Loucy (cell line): ENCODE measurements around the gene AMBN.
A peak's percentile ranks its signal among the peaks of the same experiment; 100 is the strongest.

Source experiments
- H2AFZ ChIP-seq: fragments of 200-600 bp; sonication (generic); 2 replicates; pipeline ENCODE4 v1.6.0; 2016; ENCODE audit warnings: antibody characterized with exemption, mild to moderate bottlenecking, low read length, moderate library complexity
- H3F3A ChIP-seq: fragments of 200-600 bp; 2 replicates; pipeline ENCODE4 v1.6.0; 2016; ENCODE audit warnings: antibody characterized with exemption, low read depth, mild to moderate bottlenecking
- H3K27me3 ChIP-seq: fragments of 200-600 bp; sonication (generic); 2 replicates; pipeline ENCODE4 v1.6.1; 2014; ENCODE audit warnings: low read length, mild to moderate bottlenecking; ENCODE audit not compliant: insufficient read depth, poor library complexity, severe bottlenecking
- H3K36me3 ChIP-seq: fragments of 200-600 bp; sonication (generic); 2 replicates; pipeline ENCODE4 v1.6.1; 2016; ENCODE audit warnings: low read length; ENCODE audit not compliant: insufficient read depth
- H3K4me1 ChIP-seq: fragments of 200-600 bp; sonication (generic); 2 replicates; pipeline ENCODE4 v1.5.1; 2014; ENCODE audit warnings: low read length, mild to moderate bottlenecking; ENCODE audit not compliant: insufficient read depth, poor library complexity, severe bottlenecking
- H3K4me2 ChIP-seq: fragments of 200-600 bp; sonication (generic); 2 replicates; pipeline ENCODE4 v1.6.0; 2014; ENCODE audit warnings: antibody characterized with exemption, low read length, low read depth, mild to moderate bottlenecking; ENCODE audit not compliant: poor library complexity, severe bottlenecking
- H3K4me3 ChIP-seq: fragments of 200-600 bp; sonication (generic); 2 replicates; pipeline ENCODE4 v1.5.1; 2014; ENCODE audit warnings: low read length, mild to moderate bottlenecking, mixed read lengths; ENCODE audit not compliant: poor library complexity, severe bottlenecking
- H3K79me2 ChIP-seq: fragments of 200-600 bp; sonication (generic); 2 replicates; pipeline ENCODE4 v1.6.1; 2014; ENCODE audit warnings: low read length; ENCODE audit not compliant: insufficient read depth
- H3K9ac ChIP-seq: fragments of 200-600 bp; sonication (generic); 2 replicates; pipeline ENCODE4 v1.6.0; 2014; ENCODE audit warnings: mild to moderate bottlenecking, low read depth, low read length, moderate library complexity; ENCODE audit not compliant: poor library complexity, severe bottlenecking
- H3K9me2 ChIP-seq: fragments of 200-600 bp; sonication (generic); replicated peaks from 2 replicates; pipeline ENCODE4 v1.6.1; 2016; ENCODE audit warnings: low read depth, low read length, mixed read lengths
- H3K9me3 ChIP-seq: fragments of 200-600 bp; sonication (generic); 2 replicates; pipeline ENCODE4 v1.6.1; 2014; ENCODE audit warnings: mild to moderate bottlenecking, antibody characterized with exemption, low read length, low read depth; ENCODE audit not compliant: insufficient read depth
- H4K20me1 ChIP-seq: fragments of 200-600 bp; sonication (generic); 2 replicates; pipeline ENCODE4 v1.6.0; 2014; ENCODE audit warnings: antibody characterized with exemption, low read length, mild to moderate bottlenecking; ENCODE audit not compliant: insufficient read depth, poor library complexity, severe bottlenecking
- CTCF ChIP-seq: fragments of 200-600 bp; sonication (generic); conservative IDR thresholded peaks from 2 replicates; pipeline ENCODE4 v1.5.1; 2014; ENCODE audit warnings: mild to moderate bottlenecking, antibody characterized with exemption, low read length
- EZH2phosphoT487 ChIP-seq: fragments of 200-600 bp; IDR thresholded peaks from 2 replicates; pipeline ENCODE4 v1.6.1; 2018; ENCODE audit warnings: antibody characterized with exemption, mild to moderate bottlenecking, moderate library complexity, borderline replicate concordance

The AMBN gene

GRCh38 chr4:70608324-70608723 lies 16.3 kb downstream of the AMBN start:
- Histone ChIP-seq H3K4me2 (no peak overlapping the region), H3K27me3 (no peaks in the 10 kb centered on the region), H3K9me3 (no peaks in the 10 kb centered on the region), H4K20me1 (no peaks in the 10 kb centered on the region), H3K79me2 (no peaks in the 10 kb centered on the region), H3K4me1 (no peaks in the 10 kb centered on the region), H3F3A (no peaks in the 10 kb centered on the region), H3K4me3 (no peak overlapping the region), H2AFZ (no peak overlapping the region), H3K36me3 (no peaks in the 10 kb centered on the region), H3K9me2 (no peaks in the 10 kb centered on the region), H3K9ac (no peak overlapping the region)
- no peak for TF ChIP-seq CTCF
- no peak for TF ChIP-seq EZH2phosphoT487

- no peaks in the 10 kb centered on the region for H4K20me1 ChIP-seq
- no peaks in the 10 kb centered on the region for H3K79me2 ChIP-seq
- peak overlapping the region; percentile 9 for H3K9ac ChIP-seq
- H3K4me1 ChIP-seq = peaks cover 7% of the 10 kb centered on the region
- peak overlapping the region; percentile 52 for H3K4me2 ChIP-seq
- H3K36me3 ChIP-seq = no peaks in the 10 kb centered on the region
- H3K9me3 ChIP-seq = no peaks in the 10 kb centered on the region
- no peaks in the 10 kb centered on the region for H3K9me2 ChIP-seq
- peak overlapping the region; percentile 35 for H2AFZ ChIP-seq
- no peak for TF ChIP-seq CTCF
- H3K4me3 ChIP-seq = peak overlapping the region; percentile 43
- no peaks in the 10 kb centered on the region for H3K27me3 ChIP-seq
- H3F3A ChIP-seq = no peaks in the 10 kb centered on the region
These were observed 21.5 kb downstream of the AMBN start for GRCh38 chr4:70613306-70614183.

GRCh38 chr4:70614184-70614555 lies 22.1 kb downstream of the AMBN start:
- Histone ChIP-seq H3K9me3 (no peaks in the 10 kb centered on the region), H3K79me2 (no peaks in the 10 kb centered on the region), H3K4me1 (peaks cover 7% of the 10 kb centered on the region), H3K4me2 (peak overlapping the region; percentile 52), H3K9me2 (no peaks in the 10 kb centered on the region), H3K27me3 (no peaks in the 10 kb centered on the region), H4K20me1 (no peaks in the 10 kb centered on the region), H3F3A (no peaks in the 10 kb centered on the region), H3K9ac (no peak overlapping the region), H3K4me3 (peak overlapping the region; percentile 43), H3K36me3 (no peaks in the 10 kb centered on the region), H2AFZ (peak overlapping the region; percentile 35; the same call in 1 of the 2 replicates)
- TF ChIP-seq EZH2phosphoT487 = no peak
- no peak for TF ChIP-seq CTCF
